Fibroblast of upper back skin (primary cell): ENCODE data around the gene CAMK1D.
A peak's percentile ranks its signal among the peaks of the same experiment; 100 is the strongest.

Experiments used
- DNase-seq: peaks from one replicate; pipeline ENCODE4 v3.0.0-alpha.2; 2013

The CAMK1D gene

GRCh38 chr10:12566161-12567115 lies 217.1 kb downstream of the CAMK1D start:
- peak; percentile 83 for DNase-seq

GRCh38 chr10:12568391-12569009 lies 219.2 kb downstream of the CAMK1D start:
- no peak for DNase-seq

- DNase-seq = no peak
Observed at GRCh38 chr10:12572281-12572680, 222.9 kb downstream of the CAMK1D start.

- no peak for DNase-seq
Observed at GRCh38 chr10:12577610-12578009, 228.3 kb downstream of the CAMK1D start.

GRCh38 chr10:12579954-12580858 lies 230.9 kb downstream of the CAMK1D start:
- DNase-seq = peak; percentile 9

- DNase-seq = no peak
Observed at GRCh38 chr10:12583891-12584595, 234.7 kb downstream of the CAMK1D start.

GRCh38 chr10:12586741-12587140 lies 237.4 kb downstream of the CAMK1D start:
- no peak for DNase-seq

GRCh38 chr10:12587451-12587888 lies 238.1 kb downstream of the CAMK1D start:
- DNase-seq = peak; percentile 23

GRCh38 chr10:12588091-12588860 lies 238.9 kb downstream of the CAMK1D start:
- DNase-seq = no peak

- DNase-seq = no peak
Observed at GRCh38 chr10:12589291-12589690, 239.9 kb downstream of the CAMK1D start.

- DNase-seq = no peak
Observed at GRCh38 chr10:12589791-12590190, 240.4 kb downstream of the CAMK1D start.

- DNase-seq = no peak
Observed at GRCh38 chr10:12590675-12591659, 241.6 kb downstream of the CAMK1D start.

- no peak for DNase-seq
Observed at GRCh38 chr10:12592967-12593366, 243.6 kb downstream of the CAMK1D start.

- DNase-seq = no peak
Observed at GRCh38 chr10:12594448-12594944, 245.1 kb downstream of the CAMK1D start.

GRCh38 chr10:12595936-12596576 lies 246.7 kb downstream of the CAMK1D start:
- no peak for DNase-seq

- DNase-seq = no peak
Observed at GRCh38 chr10:12597176-12597575, 247.8 kb downstream of the CAMK1D start.

- no peak for DNase-seq
Observed at GRCh38 chr10:12597788-12598765, 248.7 kb downstream of the CAMK1D start.

- no peak for DNase-seq
Observed at GRCh38 chr10:12600652-12601051, 251.3 kb downstream of the CAMK1D start.
